ENCODE measurements around the gene MC3R.

The MC3R gene

GRCh38 chr20:56247954-56248782 lies at the start of gene MC3R:
Gene MC3R (plus strand): TSS chr20:56248732. CDS start chr20:56248844, 112 bp downstream.
- TF ChIP-seq, protein P1, sequence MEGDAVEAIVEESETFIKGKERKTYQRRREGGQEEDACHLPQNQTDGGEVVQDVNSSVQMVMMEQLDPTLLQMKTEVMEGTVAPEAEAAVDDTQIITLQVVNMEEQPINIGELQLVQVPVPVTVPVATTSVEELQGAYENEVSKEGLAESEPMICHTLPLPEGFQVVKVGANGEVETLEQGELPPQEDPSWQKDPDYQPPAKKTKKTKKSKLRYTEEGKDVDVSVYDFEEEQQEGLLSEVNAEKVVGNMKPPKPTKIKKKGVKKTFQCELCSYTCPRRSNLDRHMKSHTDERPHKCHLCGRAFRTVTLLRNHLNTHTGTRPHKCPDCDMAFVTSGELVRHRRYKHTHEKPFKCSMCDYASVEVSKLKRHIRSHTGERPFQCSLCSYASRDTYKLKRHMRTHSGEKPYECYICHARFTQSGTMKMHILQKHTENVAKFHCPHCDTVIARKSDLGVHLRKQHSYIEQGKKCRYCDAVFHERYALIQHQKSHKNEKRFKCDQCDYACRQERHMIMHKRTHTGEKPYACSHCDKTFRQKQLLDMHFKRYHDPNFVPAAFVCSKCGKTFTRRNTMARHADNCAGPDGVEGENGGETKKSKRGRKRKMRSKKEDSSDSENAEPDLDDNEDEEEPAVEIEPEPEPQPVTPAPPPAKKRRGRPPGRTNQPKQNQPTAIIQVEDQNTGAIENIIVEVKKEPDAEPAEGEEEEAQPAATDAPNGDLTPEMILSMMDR (IDR thresholded peaks at IDR 0.05; ENCODE audit: low read depth, low read length), result peak; percentile 65
- DNase-seq (ENCODE audit: extremely low read depth, low read depth), result peak; percentile 3

GRCh38 chr20:56200456-56200855 lies 48.1 kb upstream of the MC3R start:
- no peak for DNase-seq (ENCODE audit: extremely low read depth, low read depth)
- TF ChIP-seq, protein P1 (IDR thresholded peaks at IDR 0.05; ENCODE audit: low read depth, low read length), result no peak

GRCh38 chr20:56202493-56203077 lies 45.9 kb upstream of the MC3R start:
- no peak for DNase-seq (ENCODE audit: extremely low read depth, low read depth)
- TF ChIP-seq, protein P1 (IDR thresholded peaks at IDR 0.05; ENCODE audit: low read depth, low read length), result no peak; the same call in 1 of the 2 replicates

DNA sequence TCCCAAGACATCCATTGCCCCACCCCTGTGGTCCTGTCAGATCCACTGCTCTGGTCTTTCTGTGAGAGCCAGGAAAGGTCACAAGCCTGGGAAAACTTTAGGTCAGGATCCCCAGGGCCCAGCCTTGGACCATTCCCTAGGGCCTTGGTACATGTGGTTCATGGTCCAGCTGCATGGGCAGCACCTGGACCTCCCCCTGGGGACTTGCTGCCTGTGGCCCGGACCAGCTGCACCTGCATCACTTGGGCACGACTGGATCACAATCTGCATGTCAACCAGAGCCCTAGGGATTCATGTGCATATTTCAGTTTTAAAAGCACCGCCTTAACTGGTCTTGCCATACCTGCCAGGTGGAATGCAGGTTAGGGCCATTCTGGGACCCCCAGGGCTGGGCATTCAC lies 44.3 kb upstream of the MC3R start:
- TF ChIP-seq, protein P1 (IDR thresholded peaks at IDR 0.05; ENCODE audit: low read depth, low read length), result no peak

GRCh38 chr20:56205346-56205745 lies 43.2 kb upstream of the MC3R start:
- no peak for DNase-seq (ENCODE audit: extremely low read depth, low read depth)

More for the DNA sequence above, 44.3 kb upstream of the MC3R start:
- DNase-seq (ENCODE audit: extremely low read depth, low read depth), result no peak

DNA sequence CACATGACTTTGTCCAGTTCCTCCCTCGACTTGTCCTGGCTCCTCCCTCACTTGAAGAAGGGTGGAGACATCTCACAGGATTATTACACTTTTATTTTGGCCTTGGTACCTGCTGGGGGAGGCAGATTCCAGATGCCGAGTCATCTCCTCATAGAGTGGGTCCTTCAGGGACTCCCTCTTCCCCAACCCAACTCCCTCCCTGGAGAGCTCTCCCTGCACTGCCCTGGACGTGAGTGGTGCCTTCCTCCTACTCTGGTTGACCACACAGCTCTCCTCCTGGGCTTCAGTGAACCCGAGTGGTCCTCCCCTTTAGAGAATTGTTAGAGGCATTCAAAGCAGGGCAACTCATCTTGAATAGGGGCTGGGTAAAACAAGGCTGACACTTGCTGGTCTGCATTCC lies 40.9 kb upstream of the MC3R start:
- no peak for DNase-seq (ENCODE audit: extremely low read depth, low read depth)
- TF ChIP-seq, protein P1 (IDR thresholded peaks at IDR 0.05; ENCODE audit: low read depth, low read length), result no peak

More at GRCh38 chr20:56205346-56205745, 43.2 kb upstream of the MC3R start:
- TF ChIP-seq, protein P1 (IDR thresholded peaks at IDR 0.05; ENCODE audit: low read depth, low read length), result no peak

DNA sequence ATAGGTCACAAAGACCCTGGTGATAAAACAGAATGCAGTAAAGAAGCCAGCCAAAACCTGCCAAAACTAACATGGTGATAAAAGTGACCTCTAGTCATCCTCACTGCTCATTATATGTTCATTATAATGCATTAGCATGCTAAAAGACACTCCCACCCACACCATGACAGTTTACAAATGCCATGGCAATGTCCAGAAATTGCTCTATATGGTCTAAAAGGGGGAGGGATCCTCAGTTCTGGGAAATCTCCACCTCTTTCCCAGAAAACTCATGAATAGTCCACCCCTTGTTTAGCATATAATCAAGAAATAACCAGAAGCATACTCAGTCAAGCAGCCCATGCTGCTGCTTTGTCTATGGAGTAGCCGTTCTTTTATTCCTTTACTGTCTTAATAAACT lies 40.4 kb upstream of the MC3R start:
- DNase-seq (ENCODE audit: extremely low read depth, low read depth), result no peak
- TF ChIP-seq, protein P1 (IDR thresholded peaks at IDR 0.05; ENCODE audit: low read depth, low read length), result no peak
